Measurements from ENCODE around the gene CYLD. TPM values are rescaled to one million over a fixed set of nuclear protein-coding genes. Genes with fewer than 3 reads are reported as not detected.

Gene CYLD
- polyA plus RNA-seq, 1 donor (not counting 4 experiments of a cell fraction or from before 2014, with no cell fraction given) = 24.7 TPM

- Histone ChIP-seq H3K4me3 (ENCODE audit: control insufficient read depth in 2 of 3, extremely low read depth in 1 of 3, insufficient read depth in 2 of 3, low read depth in 1 of 3, low read length in 3 of 3) (no peak overlapping the region), H3K4me1 (ENCODE audit: control insufficient read depth, extremely low read depth, insufficient read depth, low read length) (peaks cover 16% of the 10 kb centered on the region), H2AFZ (ENCODE audit: control insufficient read depth, low read length) (no peak overlapping the region), H3K79me2 (ENCODE audit: control insufficient read depth, insufficient read depth, low read length) (no peaks in the 10 kb centered on the region), H3K9me1 (ENCODE audit: control insufficient read depth, extremely low read depth, insufficient read depth, low read length) (no peaks in the 10 kb centered on the region), H3K36me3 (ENCODE audit: control insufficient read depth in 2 of 2, extremely low read depth in 1 of 2, insufficient read depth in 2 of 2, low read length in 2 of 2) (no peaks in the 10 kb centered on the region), H3K9ac (ENCODE audit: control insufficient read depth, extremely low read depth, insufficient read depth, low read length) (no peak overlapping the region), H3K4me2 (ENCODE audit: control insufficient read depth, extremely low read depth, insufficient read depth, low read depth, low read length) (no peak overlapping the region), H3K9me3 (ENCODE audit: control insufficient read depth, low read depth, low read length) (no peaks in the 10 kb centered on the region), H3K27me3 (ENCODE audit: control insufficient read depth, extremely low read depth, insufficient read depth, low read length) (no peaks in the 10 kb centered on the region), H3K27ac (ENCODE audit: control insufficient read depth, insufficient read depth, low read length) (no peak overlapping the region), H4K20me1 (ENCODE audit: control insufficient read depth, extremely low read depth, insufficient read depth, low read length) (no peaks in the 10 kb centered on the region)
- TF ChIP-seq EZH2 (IDR thresholded peaks at IDR 0.05; ENCODE audit: low read length) (no peak), CTCF (optimal IDR thresholded peaks at IDR 0.05 in 1 of 3, IDR thresholded peaks at IDR 0.05 in 1 of 3, conservative IDR thresholded peaks at IDR 0.05 in 1 of 3; ENCODE audit: extremely low read depth in 1 of 3, insufficient read depth in 2 of 3, low read length in 3 of 3) (no peak)
- FAIRE-seq = no peak
- dilution Hi-C loops (cut with MboI; ENCODE audit: extremely low pct_ligation_motif_present, low sequenced_read_pairs) = no loop called here
- DNase-seq (ENCODE audit: low read depth, low spot score) = no peak
These were observed 23.7 kb upstream of the CYLD start for GRCh38 chr16:50718061-50718760.

GRCh38 chr16:50718761-50719400, 23.0 kb upstream of the CYLD start:
- TF ChIP-seq CTCF (optimal IDR thresholded peaks at IDR 0.05 in 1 of 3, IDR thresholded peaks at IDR 0.05 in 1 of 3, conservative IDR thresholded peaks at IDR 0.05 in 1 of 3; ENCODE audit: extremely low read depth in 1 of 3, insufficient read depth in 2 of 3, low read length in 3 of 3) = no peak
- TF ChIP-seq EZH2 (IDR thresholded peaks at IDR 0.05; ENCODE audit: low read length) = no peak
- no peaks in the 10 kb centered on the region for H4K20me1 ChIP-seq (ENCODE audit: control insufficient read depth, extremely low read depth, insufficient read depth, low read length)
- H3K4me1 ChIP-seq (ENCODE audit: control insufficient read depth, extremely low read depth, insufficient read depth, low read length) = peaks cover 16% of the 10 kb centered on the region
- H3K36me3 ChIP-seq (ENCODE audit: control insufficient read depth in 2 of 2, extremely low read depth in 1 of 2, insufficient read depth in 2 of 2, low read length in 2 of 2) = no peaks in the 10 kb centered on the region
- no peaks in the 10 kb centered on the region for H3K9me1 ChIP-seq (ENCODE audit: control insufficient read depth, extremely low read depth, insufficient read depth, low read length)
- peak overlapping the region; percentile 85 for H3K4me2 ChIP-seq (ENCODE audit: control insufficient read depth, extremely low read depth, insufficient read depth, low read depth, low read length)
- H2AFZ ChIP-seq (ENCODE audit: control insufficient read depth, low read length) = peak overlapping the region; percentile 88
- peak overlapping the region; percentile 51 for H3K9ac ChIP-seq (ENCODE audit: control insufficient read depth, extremely low read depth, insufficient read depth, low read length)
- H3K4me3 ChIP-seq (ENCODE audit: control insufficient read depth in 2 of 3, extremely low read depth in 1 of 3, insufficient read depth in 2 of 3, low read depth in 1 of 3, low read length in 3 of 3) = peak overlapping the region; percentile 14 to 59 (median 30)
- no peaks in the 10 kb centered on the region for H3K79me2 ChIP-seq (ENCODE audit: control insufficient read depth, insufficient read depth, low read length)
- no peaks in the 10 kb centered on the region for H3K9me3 ChIP-seq (ENCODE audit: control insufficient read depth, low read depth, low read length)
- no peak for DNase-seq (ENCODE audit: low read depth, low spot score)
- peak overlapping the region; percentile 39 for H3K27ac ChIP-seq (ENCODE audit: control insufficient read depth, insufficient read depth, low read length)
- peak; percentile 76 for FAIRE-seq
- dilution Hi-C loops (cut with MboI; ENCODE audit: extremely low pct_ligation_motif_present, low sequenced_read_pairs) = no loop called here
- no peaks in the 10 kb centered on the region for H3K27me3 ChIP-seq (ENCODE audit: control insufficient read depth, extremely low read depth, insufficient read depth, low read length)
